Measurements from ENCODE around the gene HEATR5A. TPM values are rescaled to one million over a fixed set of nuclear protein-coding genes. Genes with fewer than 3 reads are reported as not detected.
"Not testable (repeated sequence)": the region's sequence is repeated elsewhere in the genome, so short reads cannot be mapped to it uniquely, and the experiment has no call there.

HEATR5A gene
- total RNA-seq, 4 donors from 2014 or later = 14.2 to 26.6 (median 17.0) TPM

DNA sequence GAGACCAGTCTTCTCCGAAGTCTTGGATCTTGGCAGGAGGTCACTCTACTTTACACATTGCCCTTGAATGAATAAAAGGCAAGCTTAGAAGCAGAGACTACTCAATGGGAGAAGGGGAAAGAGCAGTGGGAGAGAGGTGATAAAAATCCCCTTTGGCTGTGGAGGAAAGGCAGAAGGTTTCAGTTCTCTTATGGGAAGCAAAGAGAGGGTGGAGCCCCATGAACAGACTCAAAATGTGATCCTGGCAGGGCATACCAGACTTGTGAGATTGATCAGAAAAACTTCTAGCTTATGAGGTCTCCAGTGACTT lies 163.2 kb downstream of the HEATR5A start:
- H3K27ac ChIP-seq = no peak overlapping the region
- H3K27me3 ChIP-seq = no peaks in the 10 kb centered on the region
- WGBS, 2 donors = 75 to 88% methylated on average over 1 of the region's 1 CpG
- intact Hi-C loops (cut with DNase I) = no loop called here
- TF ChIP-seq, protein P1, sequence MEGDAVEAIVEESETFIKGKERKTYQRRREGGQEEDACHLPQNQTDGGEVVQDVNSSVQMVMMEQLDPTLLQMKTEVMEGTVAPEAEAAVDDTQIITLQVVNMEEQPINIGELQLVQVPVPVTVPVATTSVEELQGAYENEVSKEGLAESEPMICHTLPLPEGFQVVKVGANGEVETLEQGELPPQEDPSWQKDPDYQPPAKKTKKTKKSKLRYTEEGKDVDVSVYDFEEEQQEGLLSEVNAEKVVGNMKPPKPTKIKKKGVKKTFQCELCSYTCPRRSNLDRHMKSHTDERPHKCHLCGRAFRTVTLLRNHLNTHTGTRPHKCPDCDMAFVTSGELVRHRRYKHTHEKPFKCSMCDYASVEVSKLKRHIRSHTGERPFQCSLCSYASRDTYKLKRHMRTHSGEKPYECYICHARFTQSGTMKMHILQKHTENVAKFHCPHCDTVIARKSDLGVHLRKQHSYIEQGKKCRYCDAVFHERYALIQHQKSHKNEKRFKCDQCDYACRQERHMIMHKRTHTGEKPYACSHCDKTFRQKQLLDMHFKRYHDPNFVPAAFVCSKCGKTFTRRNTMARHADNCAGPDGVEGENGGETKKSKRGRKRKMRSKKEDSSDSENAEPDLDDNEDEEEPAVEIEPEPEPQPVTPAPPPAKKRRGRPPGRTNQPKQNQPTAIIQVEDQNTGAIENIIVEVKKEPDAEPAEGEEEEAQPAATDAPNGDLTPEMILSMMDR (IDR thresholded peaks at IDR 0.05) = no peak
- no peak for TF ChIP-seq POLR2A (IDR thresholded peaks at IDR 0.05)
- H3K4me3 ChIP-seq = no peak overlapping the region
- peaks cover 7 to 11% (median 9%) of the 10 kb centered on the region in 3 donors for H3K4me1 ChIP-seq
- H3K9me3 ChIP-seq = no peaks in the 10 kb centered on the region
- H3K36me3 ChIP-seq = no peaks in the 10 kb centered on the region
- no peak for DNase-seq

DNA sequence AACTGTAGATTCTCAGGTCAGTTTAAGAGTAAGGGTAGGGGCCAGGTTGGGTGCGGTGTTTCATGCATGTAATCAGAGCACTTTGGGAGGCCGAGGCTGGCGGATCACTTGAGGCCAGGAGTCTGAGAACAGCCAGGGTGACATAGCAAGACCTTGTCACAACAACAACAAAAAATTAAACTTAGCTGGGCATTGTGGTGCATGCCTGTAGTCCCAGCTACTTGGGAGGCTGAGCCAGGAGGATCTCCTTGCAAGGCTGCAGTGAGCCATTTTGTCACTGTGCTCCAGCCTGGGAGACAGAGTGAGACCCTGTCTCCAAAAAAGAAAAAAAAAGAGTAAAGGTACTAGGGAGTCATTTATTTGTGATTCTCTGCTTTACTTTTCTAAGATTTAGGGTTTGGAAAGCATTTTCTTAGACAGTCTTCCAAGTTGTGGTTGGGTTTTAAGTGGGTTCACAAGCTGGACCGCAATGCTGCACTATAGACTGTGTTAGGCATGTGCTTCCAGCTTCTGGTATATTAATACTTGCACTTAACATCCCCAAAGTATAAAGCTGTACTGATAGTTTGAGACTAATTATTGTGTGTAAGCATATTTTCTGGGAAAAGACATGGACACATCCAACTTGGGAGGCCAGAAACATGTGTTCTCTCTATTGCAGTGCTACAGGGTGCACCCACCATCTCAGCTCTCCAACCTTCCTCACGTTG lies 163.7 kb downstream of the HEATR5A start:
- TF ChIP-seq, protein P1 (IDR thresholded peaks at IDR 0.05) = no peak
- TF ChIP-seq POLR2A (IDR thresholded peaks at IDR 0.05) = no peak
- H3K4me3 ChIP-seq = no peak overlapping the region
- DNase-seq = no peak
- no peaks in the 10 kb centered on the region for H3K9me3 ChIP-seq
- WGBS, 2 donors = 84 to 91% methylated on average over 5 of the region's 5 CpGs
- no peak overlapping the region for H3K27ac ChIP-seq
- peaks cover 4 to 8% (median 4%) of the 10 kb centered on the region in 3 donors for H3K4me1 ChIP-seq
- intact Hi-C loops (cut with DNase I) = no loop called here
- no peaks in the 10 kb centered on the region for H3K27me3 ChIP-seq
- H3K36me3 ChIP-seq = no peaks in the 10 kb centered on the region

DNA sequence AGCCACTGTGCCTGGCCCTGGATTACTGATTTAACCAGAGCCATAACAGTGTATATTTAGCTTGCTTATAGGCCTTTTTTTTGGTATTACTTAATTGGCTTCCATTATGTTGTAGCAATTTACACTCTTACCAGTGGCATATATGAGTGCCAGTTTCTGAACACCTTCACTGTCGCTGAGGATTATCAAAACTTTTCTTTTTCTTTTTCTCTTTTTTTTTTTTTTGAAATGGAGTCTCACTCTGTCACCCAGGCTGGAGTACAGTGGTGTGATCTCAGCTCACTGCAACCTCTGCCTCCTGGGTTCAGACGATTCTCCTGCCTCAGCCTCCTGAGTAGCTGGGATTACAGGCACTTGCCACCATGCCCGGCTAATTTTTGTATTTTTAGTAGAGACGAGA lies 164.4 kb downstream of the HEATR5A start:
- intact Hi-C loops (cut with DNase I); H3K4me1 ChIP-seq; DNase-seq; H3K4me3 ChIP-seq; H3K36me3 ChIP-seq; H3K27me3 ChIP-seq; H3K9me3 ChIP-seq; H3K27ac ChIP-seq: not testable (repeated sequence)
- 92 to 93% methylated on average over 4 of the region's 4 CpGs for WGBS, 2 donors

DNA sequence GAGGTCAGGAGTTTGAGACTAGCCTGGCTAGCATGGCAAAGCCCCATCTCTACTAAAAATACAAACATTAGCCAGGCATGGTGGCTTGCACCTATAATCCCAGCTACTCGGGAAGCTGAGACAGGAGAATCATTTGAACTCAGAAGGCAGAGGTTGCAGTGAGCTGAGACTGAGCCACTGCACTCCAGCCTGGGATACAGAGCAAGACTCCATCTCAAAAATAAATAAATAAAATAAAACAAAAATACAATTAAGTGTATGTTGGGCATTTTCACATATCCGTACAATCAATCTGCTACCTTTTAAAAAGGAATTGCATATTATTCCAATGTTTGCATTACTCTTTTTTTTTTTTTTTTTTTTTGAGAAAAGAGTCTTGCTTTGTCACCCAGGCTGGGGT lies 165.1 kb downstream of the HEATR5A start:
- Histone ChIP-seq H3K9me3 (no peaks in the 10 kb centered on the region), H3K36me3 (no peaks in the 10 kb centered on the region), H3K27me3 (no peaks in the 10 kb centered on the region), H3K4me3 (no peak overlapping the region), H3K4me1 (peaks cover 0 to 9% (median 0%) of the 10 kb centered on the region in 3 donors), H3K27ac (no peak overlapping the region)
- no peak for TF ChIP-seq POLR2A (IDR thresholded peaks at IDR 0.05)
- TF ChIP-seq, protein P1 (IDR thresholded peaks at IDR 0.05) = no peak
- no peak for DNase-seq
- WGBS, 2 donors = 90 to 94% methylated on average over 2 of the region's 2 CpGs
- intact Hi-C loops (cut with DNase I) = no loop called here

DNA sequence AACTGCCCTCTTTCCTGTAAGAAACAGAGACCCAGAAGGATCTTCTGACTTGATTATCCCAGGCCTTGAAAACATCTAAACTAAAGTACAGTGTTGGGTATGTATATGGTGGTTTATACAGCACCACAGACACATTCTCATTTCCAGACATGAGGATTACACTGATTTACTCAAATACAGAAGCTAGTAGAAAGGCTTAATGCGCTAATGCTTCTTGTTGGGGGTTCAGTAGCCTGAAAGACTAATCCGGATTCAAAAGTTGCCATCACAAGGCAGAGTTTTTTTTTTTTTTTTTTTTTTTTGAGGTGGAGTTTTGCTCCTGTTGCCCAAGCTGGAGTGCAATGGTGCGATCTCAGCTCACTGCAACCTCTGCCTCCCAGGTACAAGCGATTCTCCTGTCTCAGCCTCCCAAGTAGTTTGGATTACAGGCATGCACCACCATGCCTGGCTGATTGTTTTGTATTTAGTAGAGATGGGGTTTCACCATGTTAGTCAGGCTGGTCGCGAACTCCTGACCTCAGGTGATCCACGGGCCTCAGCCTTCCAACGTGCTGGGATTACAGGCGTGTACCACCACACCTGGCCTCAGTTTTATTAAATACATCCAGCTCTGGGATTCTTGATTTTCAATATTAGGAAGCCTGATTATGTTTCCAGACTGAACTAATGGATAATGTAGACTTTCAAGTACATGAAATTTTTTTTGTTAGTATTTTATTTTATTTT lies 166.4 kb downstream of the HEATR5A start:
- no peaks in the 10 kb centered on the region for H3K9me3 ChIP-seq
- peaks cover 0 to 9% (median 0%) of the 10 kb centered on the region in 3 donors for H3K4me1 ChIP-seq
- no peak for TF ChIP-seq POLR2A (IDR thresholded peaks at IDR 0.05)
- H3K27ac ChIP-seq = no peak overlapping the region
- H3K36me3 ChIP-seq = no peaks in the 10 kb centered on the region
- H3K27me3 ChIP-seq = no peaks in the 10 kb centered on the region
- WGBS, 2 donors = 80 to 85% methylated on average over 7 to 9 of the region's 9 CpGs
- no peak for DNase-seq
- intact Hi-C loops (cut with DNase I) = no loop called here
- no peak overlapping the region for H3K4me3 ChIP-seq

DNA sequence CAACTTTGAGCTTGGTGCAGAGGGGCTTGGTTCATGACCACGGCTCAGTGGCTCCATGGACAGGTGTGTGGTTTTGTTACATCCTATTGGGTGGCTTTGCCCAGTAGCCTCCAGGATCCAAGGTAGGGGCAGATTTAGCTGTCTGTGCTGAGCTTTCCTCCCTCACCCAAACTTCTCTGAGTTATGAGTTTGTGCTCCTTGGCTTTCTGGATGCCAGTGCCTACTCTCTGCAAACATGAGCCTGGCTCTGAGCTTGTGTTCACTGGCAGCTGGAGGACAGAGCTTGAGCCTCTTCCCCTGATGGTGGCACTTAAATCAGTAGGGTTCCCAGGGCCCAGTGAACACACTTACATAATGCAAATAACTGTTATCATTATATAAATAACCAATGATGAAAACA lies 167.5 kb downstream of the HEATR5A start:
- Histone ChIP-seq H3K4me1 (peaks cover 0 to 9% (median 0%) of the 10 kb centered on the region in 3 donors), H3K27me3 (no peaks in the 10 kb centered on the region), H3K9me3 (no peaks in the 10 kb centered on the region), H3K36me3 (no peaks in the 10 kb centered on the region), H3K4me3 (no peak overlapping the region), H3K27ac (no peak overlapping the region)
- intact Hi-C loops (cut with DNase I) = no loop called here
- TF ChIP-seq, protein P1 (IDR thresholded peaks at IDR 0.05) = no peak
- no peak for TF ChIP-seq POLR2A (IDR thresholded peaks at IDR 0.05)
- DNase-seq = no peak
- WGBS, 2 donors = 82 to 86% methylated on average over 1 of the region's 1 CpG

Data from esophagus squamous epithelium (tissue), 5 donors.